Astrocyte (in vitro differentiated cells and primary cell): Measurements from ENCODE around the gene TMEM62.

Experiments
- CTCF ChIP-seq: IDR thresholded peaks from 2 replicates; pipeline ENCODE4 v1.5.1; 2011; ENCODE audit warnings: low read depth, mild to moderate bottlenecking, inconsistent platforms, low read length, moderate library complexity; ENCODE audit not compliant: insufficient read depth
- EZH2 ChIP-seq: IDR thresholded peaks from 2 replicates; pipeline ENCODE4 v1.6.1; 2012; ENCODE audit warnings: mild to moderate bottlenecking, low read length, inconsistent platforms; ENCODE audit not compliant: insufficient read depth

GRCh38 chr15:43210807-43211206, 77.4 kb downstream of the TMEM62 start:
- TF ChIP-seq CTCF = no peak
- no peak for TF ChIP-seq EZH2
